ACC112 (cell line): Measurements from ENCODE around the gene KIAA0232.
"Not testable (repeated sequence)": the region's sequence is repeated elsewhere in the genome, so short reads cannot be mapped to it uniquely, and the experiment has no call there.

Experiments
- H2AFZ ChIP-seq: fragments of 200-600 bp; sonication (generic); one replicate; pipeline ENCODE4 v1.6.0; 2017; ENCODE audit warnings: antibody characterized with exemption, low read length; ENCODE audit not compliant: unreplicated experiment
- H3K27ac ChIP-seq: fragments of 200-600 bp; sonication (generic); 2 replicates; pipeline ENCODE4 v1.5.1; 2014; ENCODE audit warnings: low read depth, mild to moderate bottlenecking, antibody characterized with exemption, low read length, moderate library complexity
- H3K27me3 ChIP-seq: fragments of 200-600 bp; sonication (generic); 2 replicates; pipeline ENCODE4 v1.6.1; 2014; ENCODE audit warnings: mild to moderate bottlenecking, antibody characterized with exemption, low read length, moderate library complexity, mixed read lengths; ENCODE audit not compliant: insufficient read depth
- H3K36me3 ChIP-seq: fragments of 200-600 bp; sonication (generic); 2 replicates; pipeline ENCODE4 v1.6.1; 2016; ENCODE audit warnings: mild to moderate bottlenecking, antibody characterized with exemption, low read length, moderate library complexity, mixed read lengths; ENCODE audit not compliant: insufficient read depth
- H3K4me1 ChIP-seq: fragments of 200-600 bp; sonication (generic); one replicate; pipeline ENCODE4 v1.6.1; 2016; ENCODE audit warnings: low read length, mixed read lengths; ENCODE audit not compliant: insufficient read depth, unreplicated experiment, control insufficient read depth
- H3K4me3 ChIP-seq: fragments of 200-600 bp; sonication (generic); 2 replicates; pipeline ENCODE4 v1.5.1; 2014; ENCODE audit warnings: mild to moderate bottlenecking, low read depth, low read length
- H3K79me2 ChIP-seq: fragments of 200-600 bp; sonication (generic); one replicate; pipeline ENCODE4 v1.6.0; 2016; ENCODE audit warnings: low read length; ENCODE audit not compliant: control insufficient read depth, unreplicated experiment, insufficient read depth

KIAA0232 gene

DNA sequence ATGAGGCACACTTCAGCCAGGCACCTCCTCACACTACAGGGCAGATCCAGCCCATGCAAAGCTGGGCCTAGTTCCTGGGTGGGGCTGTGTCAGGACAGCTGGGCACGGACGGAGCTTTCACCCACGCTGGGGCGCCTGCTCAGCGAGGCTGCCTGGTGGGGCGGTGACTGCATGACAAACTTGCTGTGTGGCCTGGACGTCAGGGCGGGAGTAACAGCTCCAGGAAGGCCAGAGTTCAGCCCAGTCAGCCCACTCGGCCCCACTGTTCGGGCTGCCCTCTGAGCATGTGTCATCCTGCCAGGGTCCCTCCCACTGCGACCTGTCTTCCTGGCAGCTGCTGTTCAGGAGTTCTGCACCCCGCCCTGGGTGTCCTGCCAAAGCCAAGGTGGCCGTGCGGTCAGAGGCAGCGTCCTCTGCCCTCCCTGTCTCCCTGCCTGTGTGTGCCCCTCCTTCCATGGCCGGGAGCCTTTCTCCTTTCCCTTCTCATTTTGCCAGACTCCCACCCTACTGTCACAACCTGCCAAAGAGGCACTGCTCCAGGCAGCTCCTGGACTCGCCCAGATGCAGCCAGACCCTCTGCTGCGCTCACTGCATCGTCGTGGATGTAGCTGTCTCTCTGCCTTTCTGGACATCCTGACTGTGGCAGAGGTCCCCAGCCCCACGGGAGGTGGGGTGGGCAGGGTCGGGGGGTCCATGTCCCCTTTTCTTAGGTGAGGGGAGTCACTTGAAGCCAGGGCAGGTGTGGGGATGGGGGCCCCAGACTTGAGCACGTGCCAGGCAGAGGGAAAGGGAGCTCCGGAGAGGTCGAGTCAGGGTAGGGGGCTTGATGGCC is 33.0 kb upstream of the KIAA0232 start:
- peak overlapping the region; percentile 95 for H2AFZ ChIP-seq
- no peak overlapping the region for H3K27ac ChIP-seq
- H3K4me1 ChIP-seq = peaks cover 21% of the 10 kb centered on the region

DNA sequence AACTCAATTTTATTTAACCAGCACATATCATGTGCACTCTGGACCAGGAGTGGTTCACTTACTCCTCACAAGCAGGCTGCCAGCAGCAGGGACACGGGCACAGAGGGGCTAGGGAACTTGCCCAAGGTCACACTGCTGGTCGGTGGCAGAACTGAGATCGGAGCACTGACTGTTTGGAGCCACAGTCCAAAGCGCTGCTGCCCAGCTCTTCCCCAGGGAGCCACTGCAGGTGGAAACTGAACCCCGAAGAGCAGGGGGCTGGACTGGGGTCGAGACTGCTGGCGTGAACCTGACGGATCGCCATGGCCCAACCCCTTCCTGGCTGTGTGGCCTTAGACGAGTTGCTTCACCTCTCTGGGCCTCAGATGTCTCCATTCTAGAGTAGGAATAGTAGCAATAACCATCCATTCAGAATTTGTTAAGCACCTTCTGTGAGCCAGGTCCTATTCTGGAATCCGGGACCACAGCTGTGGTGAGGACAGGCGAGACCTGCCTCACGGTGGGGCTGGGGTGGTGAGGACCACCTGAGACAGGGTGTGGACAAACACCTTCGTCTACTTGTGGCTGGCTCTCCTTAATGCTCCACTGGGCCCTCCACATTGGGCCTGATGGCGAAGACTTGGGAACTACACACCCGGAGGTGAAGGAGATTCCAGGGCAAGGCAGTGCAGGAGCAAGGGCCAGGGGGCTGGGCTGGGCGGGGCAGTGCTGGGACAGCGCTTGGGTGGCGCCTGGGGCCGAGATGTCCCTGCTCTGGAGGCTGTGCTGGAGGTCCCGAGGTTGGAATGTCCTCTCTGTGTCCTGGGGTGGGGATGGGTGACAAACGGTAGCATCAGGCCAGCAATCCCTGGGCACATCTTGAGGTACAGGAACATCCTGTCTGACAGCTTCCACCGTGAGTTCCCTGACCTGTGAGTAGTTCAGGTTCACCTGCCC is 32.0 kb upstream of the KIAA0232 start:
- no peaks in the 10 kb centered on the region for H3K79me2 ChIP-seq
- no peaks in the 10 kb centered on the region for H3K27me3 ChIP-seq
- no peak overlapping the region for H3K27ac ChIP-seq
- peaks cover 21% of the 10 kb centered on the region for H3K4me1 ChIP-seq
- H3K4me3 ChIP-seq = no peak overlapping the region
- H3K36me3 ChIP-seq = no peaks in the 10 kb centered on the region
- H2AFZ ChIP-seq = no peak overlapping the region

More for the DNA sequence above, 33.0 kb upstream of the KIAA0232 start:
- Histone ChIP-seq H3K27me3 (no peaks in the 10 kb centered on the region), H3K79me2 (no peaks in the 10 kb centered on the region), H3K36me3 (no peaks in the 10 kb centered on the region), H3K4me3 (peak overlapping the region; percentile 47; the same call in 1 of the 2 replicates)

DNA sequence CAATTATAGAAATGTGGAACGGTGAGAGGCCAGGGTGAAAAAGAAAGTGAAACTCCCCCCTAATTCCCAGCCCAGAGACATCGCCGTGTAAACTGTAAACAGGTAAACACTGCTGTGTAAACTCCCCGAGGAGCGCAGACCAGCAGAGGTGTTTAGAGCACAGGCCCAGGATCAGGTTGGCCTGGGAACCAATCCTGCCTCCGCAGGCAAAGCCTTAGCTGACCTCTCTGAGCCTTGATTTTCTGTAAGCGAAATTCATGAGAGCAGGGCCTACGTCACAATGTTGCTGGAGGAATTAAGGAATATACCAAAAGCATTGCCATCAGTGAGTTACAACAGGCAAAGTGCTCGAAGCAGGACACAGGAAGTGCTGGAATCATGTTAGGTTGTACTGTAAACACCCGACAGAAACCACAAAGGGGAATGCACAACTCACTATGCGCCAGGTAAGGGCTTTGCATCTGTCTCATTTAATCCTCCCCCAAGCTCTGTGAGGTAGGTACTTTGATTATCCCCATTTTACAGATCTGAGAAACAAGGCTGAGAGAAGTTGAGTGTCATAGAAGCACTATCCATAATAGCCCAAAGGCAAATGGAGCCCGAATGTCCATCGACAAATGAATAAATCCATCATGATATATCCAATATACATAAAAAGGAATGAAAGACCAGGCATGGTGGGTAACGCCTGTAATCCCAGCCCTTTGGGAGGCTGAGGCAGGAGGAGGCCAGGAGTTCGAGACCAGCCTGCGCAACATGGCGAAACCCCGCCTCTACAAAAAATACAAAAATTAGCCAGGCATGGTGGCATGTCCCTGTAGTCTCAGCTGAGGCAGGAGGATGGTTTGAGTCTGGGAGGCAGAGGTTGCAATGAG is 30.7 kb upstream of the KIAA0232 start:
- no peak overlapping the region for H3K27ac ChIP-seq
- H3K27me3 ChIP-seq = no peaks in the 10 kb centered on the region
- no peaks in the 10 kb centered on the region for H3K36me3 ChIP-seq
- peak overlapping the region; percentile 52 for H2AFZ ChIP-seq
- H3K79me2 ChIP-seq = no peaks in the 10 kb centered on the region
- peaks cover 21% of the 10 kb centered on the region for H3K4me1 ChIP-seq
- no peak overlapping the region for H3K4me3 ChIP-seq

DNA sequence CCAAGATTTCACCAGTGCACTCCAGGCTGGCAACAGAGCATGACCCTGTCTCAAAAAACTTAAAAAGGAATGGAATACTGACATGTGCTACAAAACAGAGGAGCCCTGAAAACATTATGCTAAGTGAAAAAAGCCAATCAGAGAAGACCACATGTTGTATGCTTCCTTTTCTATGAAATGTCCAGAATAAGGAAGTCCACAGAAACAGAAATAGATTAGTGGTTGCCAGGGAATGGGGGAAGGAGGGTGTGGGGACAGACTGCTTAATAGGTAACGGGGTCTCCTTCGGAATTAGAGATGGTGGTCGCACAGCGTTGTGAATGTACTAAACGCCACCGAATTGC is 30.1 kb upstream of the KIAA0232 start:
- Histone ChIP-seq H3K4me1 (peaks cover 17% of the 10 kb centered on the region), H3K27me3 (no peaks in the 10 kb centered on the region), H3K27ac (no peak overlapping the region), H3K4me3 (no peak overlapping the region), H2AFZ (no peak overlapping the region), H3K36me3 (no peaks in the 10 kb centered on the region), H3K79me2 (no peaks in the 10 kb centered on the region)

- Histone ChIP-seq H3K27ac (no peak overlapping the region), H3K79me2 (no peaks in the 10 kb centered on the region), H3K4me3 (no peak overlapping the region), H3K36me3 (no peaks in the 10 kb centered on the region), H2AFZ (no peak overlapping the region), H3K27me3 (no peaks in the 10 kb centered on the region), H3K4me1 (peaks cover 15% of the 10 kb centered on the region)
Observed at GRCh38 chr4:6753103-6753560, 29.4 kb upstream of the KIAA0232 start.

DNA sequence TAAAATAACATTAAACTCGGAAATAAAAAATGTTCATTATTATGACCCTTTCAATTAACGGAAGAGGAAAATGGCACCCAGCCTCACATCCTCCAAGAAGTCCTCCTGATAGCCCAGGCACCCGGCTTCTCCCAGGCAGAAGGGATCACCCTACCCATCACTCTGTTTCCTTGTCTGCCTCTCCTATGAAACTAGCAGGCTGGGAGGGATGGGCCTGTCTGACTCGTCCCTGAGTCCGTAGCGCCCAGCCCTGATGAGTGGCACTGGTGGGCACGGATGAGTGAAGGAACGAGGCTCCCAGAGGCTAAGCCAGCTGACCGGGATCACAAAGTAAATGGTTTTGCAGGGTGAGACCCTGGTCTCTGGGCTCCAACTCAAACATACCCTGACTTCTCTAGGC is 28.6 kb upstream of the KIAA0232 start:
- Histone ChIP-seq H3K4me3 (no peak overlapping the region), H2AFZ (no peak overlapping the region), H3K36me3 (no peaks in the 10 kb centered on the region), H3K27ac (no peak overlapping the region), H3K27me3 (no peaks in the 10 kb centered on the region), H3K79me2 (no peaks in the 10 kb centered on the region), H3K4me1 (peaks cover 9% of the 10 kb centered on the region)

- H3K79me2 ChIP-seq = no peaks in the 10 kb centered on the region
- H3K27me3 ChIP-seq = no peaks in the 10 kb centered on the region
- no peak overlapping the region for H2AFZ ChIP-seq
- peaks cover 2% of the 10 kb centered on the region for H3K4me1 ChIP-seq
- no peak overlapping the region for H3K27ac ChIP-seq
- H3K4me3 ChIP-seq = no peak overlapping the region
- no peaks in the 10 kb centered on the region for H3K36me3 ChIP-seq
Observed at GRCh38 chr4:6754481-6755087, 27.9 kb upstream of the KIAA0232 start.

- H3K36me3 ChIP-seq = no peaks in the 10 kb centered on the region
- no peaks in the 10 kb centered on the region for H3K4me1 ChIP-seq
- H3K4me3 ChIP-seq = no peak overlapping the region
- no peaks in the 10 kb centered on the region for H3K79me2 ChIP-seq
- H3K27ac ChIP-seq = no peak overlapping the region
- H2AFZ ChIP-seq = no peak overlapping the region
- H3K27me3 ChIP-seq = no peaks in the 10 kb centered on the region
Observed at GRCh38 chr4:6755088-6755753, 27.3 kb upstream of the KIAA0232 start.

DNA sequence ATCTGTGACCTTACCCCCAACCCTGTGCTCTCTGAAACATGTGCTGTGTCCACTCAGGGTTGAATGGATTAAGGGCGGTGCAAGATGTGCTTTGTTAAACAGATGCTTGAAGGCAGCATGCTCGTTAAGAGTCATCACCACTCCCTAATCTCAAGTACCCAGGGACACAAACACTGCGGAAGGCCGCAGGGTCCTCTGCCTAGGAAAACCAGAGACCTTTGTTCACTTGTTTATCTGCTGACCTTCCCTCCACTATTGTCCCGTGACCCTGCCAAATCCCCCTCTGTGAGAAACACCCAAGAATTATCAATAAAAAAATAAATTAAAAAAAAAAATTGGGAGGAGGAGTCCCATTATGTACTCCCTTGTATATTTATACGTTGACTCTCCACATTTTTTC is 26.2 kb upstream of the KIAA0232 start:
- H3K27me3 ChIP-seq, H3K27ac ChIP-seq, H3K4me3 ChIP-seq, H3K4me1 ChIP-seq, H2AFZ ChIP-seq, H3K79me2 ChIP-seq, H3K36me3 ChIP-seq: not testable (repeated sequence)
